ENCODE results near the gene DAB2IP. TPM values are rescaled to one million over a fixed set of nuclear protein-coding genes. Genes with fewer than 3 reads are reported as not detected.

The DAB2IP gene
- total and polyA plus RNA-seq, 2 of the 4 experiments (the other 2 are of a cell fraction), result 5.6 to 17.2 TPM

DNA sequence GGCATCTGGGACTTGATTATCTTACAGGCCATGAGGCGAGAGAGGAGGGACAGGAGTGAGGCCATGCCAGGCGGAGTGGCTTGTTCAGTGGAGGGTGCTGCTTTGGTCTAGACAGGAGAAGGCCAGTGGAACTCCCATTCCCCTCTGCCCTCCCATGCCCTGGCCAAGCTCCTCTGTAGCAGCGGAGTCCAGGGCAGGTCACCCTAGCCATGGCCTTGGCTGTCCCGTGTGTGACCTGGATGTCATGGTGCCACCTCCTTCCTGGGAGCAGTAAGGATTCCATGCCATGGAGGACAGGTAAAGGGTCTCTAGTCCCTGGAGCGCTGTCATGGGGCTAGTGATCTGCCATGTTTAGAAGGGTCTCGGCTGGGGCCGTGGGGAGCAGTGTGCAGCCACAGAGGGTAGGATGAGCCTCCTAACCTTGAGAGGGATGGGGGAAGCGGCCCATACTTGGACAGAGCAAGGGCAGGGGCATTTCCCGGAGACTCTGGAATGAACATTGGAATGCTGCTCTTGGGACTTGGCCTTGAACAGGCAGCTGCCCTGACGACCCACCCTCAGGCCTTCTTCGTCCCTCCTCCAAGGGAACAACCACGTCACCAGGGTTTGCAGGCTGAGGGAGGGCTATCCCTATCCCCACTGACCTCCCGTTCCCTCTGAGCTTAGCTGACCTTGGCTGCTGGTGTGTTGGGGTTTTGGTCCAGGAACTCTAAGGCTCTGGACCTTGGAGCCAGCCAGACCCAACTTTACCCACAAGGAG, 100.4 kb downstream of the DAB2IP start:
- POLR2A ChIA-PET (ENCODE audit: unreplicated experiment), result no interaction called here
- Histone ChIP-seq H3K9me3 (ENCODE audit: control insufficient read depth, insufficient read depth, low read length) (no peaks in the 10 kb centered on the region), H4K91ac (ENCODE audit: insufficient read depth, low read depth, low read length) (peak overlapping the region; percentile 28; the same call in 1 of the 2 replicates), H3K18ac (ENCODE audit: low read depth, low read length) (no peak overlapping the region), H3K4me1 (ENCODE audit: control insufficient read depth, insufficient read depth, low read length) (peaks cover 19% of the 10 kb centered on the region), H2BK15ac (ENCODE audit: low read depth, low read length) (no peak overlapping the region; the same call in 2 of the 3 replicates), H3K27ac (ENCODE audit: insufficient read depth, low read length) (no peak overlapping the region), H2BK120ac (ENCODE audit: low read depth, low read length) (no peak overlapping the region), H3K23ac (ENCODE audit: low read depth, low read length) (peak overlapping the region; percentile 29; the same call in 1 of the 2 replicates), H3K14ac (replicated peaks; ENCODE audit: low read depth, low read length) (peak overlapping the region; percentile 28; the same call in 1 of the 2 replicates), H3K4me3 (ENCODE audit: insufficient read depth, low read depth, low read length) (no peak overlapping the region), H2AK9ac (replicated peaks; ENCODE audit: low read depth, low read length, poor library complexity) (peak overlapping the region; percentile 59), H2BK20ac (ENCODE audit: low read depth, low read length) (no peak overlapping the region), H2AFZ (replicated peaks; ENCODE audit: low read length, poor library complexity) (peak overlapping the region; percentile 3), H3K27me3 (ENCODE audit: control insufficient read depth, insufficient read depth, low read length) (no peaks in the 10 kb centered on the region), H2AK5ac (ENCODE audit: low read depth, low read length) (peak overlapping the region; percentile 1; the same call in 1 of the 2 replicates), H3K79me1 (ENCODE audit: low read depth in 1 of 2, low read length in 2 of 2) (peaks cover 28 to 82% of the 10 kb centered on the region in 2 experiments; a peak in 3 of 4 replicates), H3K36me3 (ENCODE audit: control insufficient read depth, insufficient read depth, low read length) (peaks cover 3% of the 10 kb centered on the region; the same call in 1 of the 2 replicates), H3K4me2 (ENCODE audit: low read depth, low read length) (no peak overlapping the region), H4K20me1 (ENCODE audit: insufficient read depth, low read length) (peaks cover 84% of the 10 kb centered on the region), H2BK5ac (ENCODE audit: low read depth, low read length, poor library complexity, severe bottlenecking) (no peak overlapping the region), H3K4ac (ENCODE audit: low read depth, low read length) (peak overlapping the region; percentile 40; the same call in 1 of the 2 replicates), H3K9me1 (ENCODE audit: insufficient read depth, low read length) (peaks cover 30% of the 10 kb centered on the region), H3K9ac (ENCODE audit: low read depth, low read length) (no peak overlapping the region), H3K56ac (ENCODE audit: extremely low read depth, insufficient read depth, low read length) (no peak overlapping the region), H4K5ac (ENCODE audit: low read depth, low read length) (no peak overlapping the region), H4K8ac (ENCODE audit: low read depth in 2 of 2, low read length in 2 of 2) (no peak overlapping the region)
- no peak for DNase-seq
- CTCF ChIA-PET, result interaction anchor here (2.0 kb wide), 1 partner anchor 17 kb away, joined by 4 read pairs; no protein-coding TSS in a partner anchor
- dilution Hi-C loops (cut with HindIII; ENCODE audit: low sequenced_read_pairs, unreplicated experiment), result no loop called here
- TF ChIP-seq RFX5 (IDR thresholded peaks at IDR 0.05; ENCODE audit: low read depth, low read length) (no peak), CHD1 (IDR thresholded peaks at IDR 0.05; ENCODE audit: low read depth, low read length) (no peak), BHLHE40 (IDR thresholded peaks at IDR 0.05; ENCODE audit: low read depth, low read length) (no peak)
- TF ChIP-seq, protein P1, sequence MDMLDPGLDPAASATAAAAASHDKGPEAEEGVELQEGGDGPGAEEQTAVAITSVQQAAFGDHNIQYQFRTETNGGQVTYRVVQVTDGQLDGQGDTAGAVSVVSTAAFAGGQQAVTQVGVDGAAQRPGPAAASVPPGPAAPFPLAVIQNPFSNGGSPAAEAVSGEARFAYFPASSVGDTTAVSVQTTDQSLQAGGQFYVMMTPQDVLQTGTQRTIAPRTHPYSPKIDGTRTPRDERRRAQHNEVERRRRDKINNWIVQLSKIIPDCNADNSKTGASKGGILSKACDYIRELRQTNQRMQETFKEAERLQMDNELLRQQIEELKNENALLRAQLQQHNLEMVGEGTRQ (IDR thresholded peaks at IDR 0.05; ENCODE audit: low read depth, low read length), result no peak
- intact Hi-C loops (cut with micrococcal nuclease), result no loop called here
- ATAC-seq (ENCODE audit: low read depth), result peak; percentile 36; the same call in 1 of the 2 replicates
- BruUV-seq (replicated peaks), result no TSS peak
- in situ Hi-C loops (cut with MboI; ENCODE audit: low sequenced_read_pairs), result no loop called here
- 88% methylated on average over 5 of the region's 13 CpGs; no CpG with 5 or more reads in 1 of the 2 experiments for WGBS, 2 experiments (ENCODE audit: extremely low coverage in 2 of 2, insufficient read length in 1 of 2)
